ENCODE data around the gene UBXN11. TPM values are rescaled to one million over a fixed set of nuclear protein-coding genes. Genes with fewer than 3 reads are reported as not detected.
A peak's percentile ranks its signal among the peaks of the same experiment; 100 is the strongest.

UBXN11 gene
- total and polyA plus RNA-seq, 3 donors from 2014 or later: 39.7 to 65.9 (median 51.7) TPM

GRCh38 chr1:26274801-26275425 lies 31.5 kb downstream of the UBXN11 start:
- 84 to 93% methylated on average over 11 of the region's 11 CpGs for WGBS, 2 donors
- Histone ChIP-seq H3K4me1 (peaks cover 22% of the 10 kb centered on the region), H3K4me3 (no peak overlapping the region), H3K9me3 (no peaks in the 10 kb centered on the region), H3K36me3 (ENCODE audit: low read depth, missing control alignments) (no peaks in the 10 kb centered on the region), H3K27me3 (no peaks in the 10 kb centered on the region), H3K27ac (peak overlapping the region; percentile 63 to 89)
- intact Hi-C loops (cut with DNase I; ENCODE audit: low total_unique reads): loop anchor here (10.0 kb wide), 1 partner anchor 50 kb away; no protein-coding TSS in a partner anchor
- no peak for DNase-seq
- no peak for TF ChIP-seq CTCF (IDR thresholded peaks at IDR 0.05)
- TF ChIP-seq POLR2A (IDR thresholded peaks at IDR 0.05): no peak

GRCh38 chr1:26269198-26269550 lies 37.3 kb downstream of the UBXN11 start:
- H3K27me3 ChIP-seq: no peaks in the 10 kb centered on the region
- no peak overlapping the region for H3K27ac ChIP-seq
- no peak for DNase-seq
- WGBS, 2 donors: 94 to 96% methylated on average over 4 of the region's 4 CpGs
- no peaks in the 10 kb centered on the region for H3K36me3 ChIP-seq (ENCODE audit: low read depth, missing control alignments)
- TF ChIP-seq POLR2A (IDR thresholded peaks at IDR 0.05): no peak
- TF ChIP-seq CTCF (IDR thresholded peaks at IDR 0.05): no peak
- no peaks in the 10 kb centered on the region for H3K9me3 ChIP-seq
- no peaks in the 10 kb centered on the region for H3K4me1 ChIP-seq
- no peak overlapping the region for H3K4me3 ChIP-seq
- intact Hi-C loops (cut with DNase I; ENCODE audit: low total_unique reads): no loop called here

GRCh38 chr1:26268290-26269197 lies 37.9 kb downstream of the UBXN11 start:
- no peak for DNase-seq
- no peak overlapping the region for H3K4me3 ChIP-seq
- no peaks in the 10 kb centered on the region for H3K36me3 ChIP-seq (ENCODE audit: low read depth, missing control alignments)
- no peaks in the 10 kb centered on the region for H3K4me1 ChIP-seq
- H3K27me3 ChIP-seq: no peaks in the 10 kb centered on the region
- WGBS, 2 donors: 94 to 96% methylated on average over 9 of the region's 9 CpGs
- intact Hi-C loops (cut with DNase I; ENCODE audit: low total_unique reads): no loop called here
- H3K9me3 ChIP-seq: no peaks in the 10 kb centered on the region
- no peak overlapping the region for H3K27ac ChIP-seq
- TF ChIP-seq POLR2A (IDR thresholded peaks at IDR 0.05) (no peak), CTCF (IDR thresholded peaks at IDR 0.05) (no peak)

GRCh38 chr1:26265405-26265804 lies 41.0 kb downstream of the UBXN11 start:
- no peaks in the 10 kb centered on the region for H3K36me3 ChIP-seq (ENCODE audit: low read depth, missing control alignments)
- no peaks in the 10 kb centered on the region for H3K27me3 ChIP-seq
- no peak overlapping the region for H3K4me3 ChIP-seq
- TF ChIP-seq CTCF (IDR thresholded peaks at IDR 0.05) (no peak), POLR2A (IDR thresholded peaks at IDR 0.05) (no peak)
- intact Hi-C loops (cut with DNase I; ENCODE audit: low total_unique reads): no loop called here
- H3K9me3 ChIP-seq: no peaks in the 10 kb centered on the region
- H3K4me1 ChIP-seq: no peaks in the 10 kb centered on the region
- WGBS, 2 donors: 100% methylated on average over 1 of the region's 1 CpG
- no peak for DNase-seq
- H3K27ac ChIP-seq: no peak overlapping the region
